GM15510 (cell line): ENCODE data around the gene AFF3.

Experiments used
- POLR2A ChIP-seq: IDR thresholded peaks from 3 replicates; pipeline ENCODE4 v1.6.1; 2011; ENCODE audit warnings: borderline replicate concordance; ENCODE audit not compliant: insufficient read length; ENCODE audit errors: extremely low read depth

AFF3 gene

GRCh38 chr2:99763764-99764163, 378.6 kb downstream of the AFF3 start:
- no peak for TF ChIP-seq POLR2A

GRCh38 chr2:99762714-99763113, 379.7 kb downstream of the AFF3 start:
- TF ChIP-seq POLR2A = no peak

GRCh38 chr2:99757611-99758114, 384.7 kb downstream of the AFF3 start:
- no peak for TF ChIP-seq POLR2A

GRCh38 chr2:99756059-99756458, 386.3 kb downstream of the AFF3 start:
- TF ChIP-seq POLR2A = no peak

- TF ChIP-seq POLR2A = no peak
Measured at GRCh38 chr2:99754210-99754609, 388.2 kb downstream of the AFF3 start.

GRCh38 chr2:99753505-99753904, 388.9 kb downstream of the AFF3 start:
- TF ChIP-seq POLR2A = no peak

GRCh38 chr2:99748344-99748743, 394.0 kb downstream of the AFF3 start:
- TF ChIP-seq POLR2A = no peak

- TF ChIP-seq POLR2A = no peak
Measured at GRCh38 chr2:99747842-99748241, 394.5 kb downstream of the AFF3 start.

- no peak for TF ChIP-seq POLR2A
Measured at GRCh38 chr2:99743146-99743545, 399.2 kb downstream of the AFF3 start.

GRCh38 chr2:99737537-99737936, 404.9 kb downstream of the AFF3 start:
- no peak for TF ChIP-seq POLR2A

- TF ChIP-seq POLR2A = no peak
Measured at GRCh38 chr2:99735753-99736152, 406.6 kb downstream of the AFF3 start.

GRCh38 chr2:99734236-99734635, 408.2 kb downstream of the AFF3 start:
- TF ChIP-seq POLR2A = no peak

GRCh38 chr2:99729104-99730025, 413.0 kb downstream of the AFF3 start:
- no peak for TF ChIP-seq POLR2A

- TF ChIP-seq POLR2A = no peak
Measured at GRCh38 chr2:99728166-99728565, 414.2 kb downstream of the AFF3 start.

GRCh38 chr2:99727199-99727598, 415.2 kb downstream of the AFF3 start:
- TF ChIP-seq POLR2A = no peak

GRCh38 chr2:99726691-99727090, 415.7 kb downstream of the AFF3 start:
- TF ChIP-seq POLR2A = no peak

- TF ChIP-seq POLR2A = no peak
Measured at GRCh38 chr2:99725820-99726219, 416.6 kb downstream of the AFF3 start.

- TF ChIP-seq POLR2A = no peak
Measured at GRCh38 chr2:99722476-99722875, 419.9 kb downstream of the AFF3 start.
